Astrocyte (in vitro differentiated cells and primary cell): ENCODE data around the gene LATS2.

ENCODE experiments used
- CTCF ChIP-seq: IDR thresholded peaks from 2 replicates; pipeline ENCODE4 v1.5.1; 2011; ENCODE audit warnings: low read depth, mild to moderate bottlenecking, inconsistent platforms, low read length, moderate library complexity; ENCODE audit not compliant: insufficient read depth
- EZH2 ChIP-seq: IDR thresholded peaks from 2 replicates; pipeline ENCODE4 v1.6.1; 2012; ENCODE audit warnings: mild to moderate bottlenecking, low read length, inconsistent platforms; ENCODE audit not compliant: insufficient read depth

DNA sequence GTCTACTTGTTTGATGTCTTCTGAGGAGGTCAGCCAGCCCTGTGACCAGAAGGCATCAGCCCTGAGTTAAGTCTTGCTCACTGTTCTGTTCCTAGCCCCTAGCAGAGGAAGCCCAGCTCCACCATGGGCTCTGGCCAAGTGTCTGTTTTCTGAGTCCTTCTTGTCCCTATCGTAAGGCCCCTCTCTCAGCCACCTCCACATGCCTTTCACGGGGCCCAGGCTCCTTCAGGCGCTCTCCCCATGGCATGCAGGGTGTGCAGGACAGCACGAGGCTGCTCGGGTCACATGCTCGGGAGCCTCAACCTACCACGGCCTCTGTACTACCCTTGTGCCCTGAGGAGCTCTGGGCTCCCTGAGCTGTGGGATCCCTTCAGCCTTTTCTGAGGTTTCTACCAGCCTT lies 47.8 kb upstream of the LATS2 start:
- TF ChIP-seq CTCF (no peak), EZH2 (no peak)
